Esophagus muscularis mucosa (tissue), 3 donors: Measurements from ENCODE around the gene SLC25A26.
"Not testable (repeated sequence)": the region's sequence is repeated elsewhere in the genome, so short reads cannot be mapped to it uniquely, and the experiment has no call there.

Source experiments
- CTCF ChIP-seq, 3 experiments: fragments of 200-600 bp in 2 of 3; fragments of 450-650 bp in 1 of 3; sonication (generic) in 2 of 3; IDR thresholded peaks; one replicate each; pipeline ENCODE4 v1.5.1; 2017 to 2019; ENCODE audit warnings: antibody characterized with exemption in 3 of 3, mild to moderate bottlenecking in 2 of 3, moderate library complexity in 1 of 3
- POLR2AphosphoS5 ChIP-seq, 2 donors: sonication (generic); formaldehyde crosslinking; IDR thresholded peaks; one replicate each; pipeline ENCODE4 v1.6.1; 2017; ENCODE audit warnings: antibody characterized with exemption in 2 of 2

GRCh38 chr3:66291922-66292321 is 71.1 kb downstream of the SLC25A26 start:
- not testable (repeated sequence) for TF ChIP-seq POLR2AphosphoS5, CTCF (IDR thresholded peaks at IDR 0.05)
